Ishikawa (cell line): Measurements from ENCODE around the gene STARD7.

ENCODE experiments used
- CEBPB ChIP-seq: IDR thresholded peaks from 2 replicates; pipeline ENCODE4 v1.6.1; 2012
- CREB1 ChIP-seq: IDR thresholded peaks from 2 replicates; pipeline ENCODE4 v1.6.1; 2012; ENCODE audit warnings: low read depth
- EGR1 ChIP-seq: IDR thresholded peaks from 2 replicates; pipeline ENCODE4 v1.6.1; 2012
- EP300 ChIP-seq: IDR thresholded peaks from 2 replicates; pipeline ENCODE4 v1.6.1; 2012; ENCODE audit warnings: borderline replicate concordance
- FOXM1 ChIP-seq: IDR thresholded peaks from 2 replicates; pipeline ENCODE4 v1.6.1; 2012; ENCODE audit warnings: low read depth, borderline replicate concordance
- MAX ChIP-seq: IDR thresholded peaks from 2 replicates; pipeline ENCODE4 v1.6.1; 2012
- NFIC ChIP-seq: IDR thresholded peaks from 2 replicates; pipeline ENCODE4 v1.6.1; 2012
- RAD21 ChIP-seq: IDR thresholded peaks from 2 replicates; pipeline ENCODE4 v1.6.1; 2012; ENCODE audit warnings: low read depth
- TAF1 ChIP-seq: IDR thresholded peaks from 2 replicates; pipeline ENCODE4 v1.6.1; 2012; ENCODE audit warnings: low read depth, mild to moderate bottlenecking
- TCF12 ChIP-seq: IDR thresholded peaks from 2 replicates; pipeline ENCODE4 v1.6.1; 2012; ENCODE audit warnings: low read depth
- TEAD4 ChIP-seq: IDR thresholded peaks from 2 replicates; pipeline ENCODE4 v1.6.1; 2012
- USF1 ChIP-seq: IDR thresholded peaks from 2 replicates; pipeline ENCODE4 v1.6.1; 2012
- YY1 ChIP-seq: IDR thresholded peaks from 2 replicates; pipeline ENCODE4 v1.6.1; 2012; ENCODE audit warnings: low read depth
- ZBTB7A ChIP-seq: IDR thresholded peaks from 2 replicates; pipeline ENCODE4 v1.6.1; 2012; ENCODE audit warnings: low read depth
- TF ChIP-seq, protein P1 (sequence below): IDR thresholded peaks from 2 replicates; pipeline ENCODE4 v1.6.1; 2012; ENCODE audit warnings: low read depth, mild to moderate bottlenecking

STARD7 gene

DNA sequence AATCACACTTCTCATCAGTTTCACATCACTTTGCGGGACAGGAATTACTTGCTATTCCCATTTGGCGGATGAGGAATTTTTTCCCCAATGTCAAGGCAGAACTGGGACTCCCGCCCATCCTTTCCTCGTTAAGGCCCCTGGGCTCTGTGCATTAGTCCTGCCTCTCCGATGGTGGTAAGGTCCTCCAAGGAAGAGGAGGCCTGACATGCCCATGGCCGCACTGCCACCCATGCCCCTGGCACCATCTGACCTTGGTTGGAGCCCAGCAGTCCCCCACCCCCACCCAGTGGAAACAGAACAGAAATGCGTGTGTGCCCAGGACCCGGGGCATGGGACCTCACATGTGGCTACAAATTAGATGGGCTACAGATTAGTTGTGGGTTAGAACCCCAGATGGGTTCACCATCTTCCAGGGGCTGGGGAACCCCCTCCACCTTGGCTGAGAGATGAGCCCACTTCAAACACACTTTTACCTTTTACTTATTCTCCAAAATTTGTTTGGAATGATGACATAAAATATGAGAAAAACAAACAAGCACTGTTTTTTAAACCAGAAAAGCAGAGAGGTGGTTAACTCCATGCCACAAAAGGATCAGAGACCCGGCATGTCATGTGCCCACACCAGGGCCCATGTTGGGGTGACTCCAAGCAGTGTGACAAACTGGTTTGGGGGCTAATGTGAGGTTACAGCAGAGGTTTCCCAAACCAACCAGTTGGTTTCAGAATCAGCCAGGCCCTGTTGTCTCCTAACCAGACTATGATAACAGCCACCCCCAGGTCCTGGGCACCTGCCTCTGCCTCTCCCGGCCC lies 52.4 kb downstream of the STARD7 start:
- TF ChIP-seq TCF12 (no peak), ZBTB7A (no peak), YY1 (no peak), CREB1 (no peak), TAF1 (no peak), EP300 (no peak), TEAD4 (no peak), MAX (no peak), EGR1 (no peak), NFIC (no peak), FOXM1 (no peak), USF1 (no peak), RAD21 (no peak), CEBPB (no peak)
- TF ChIP-seq, protein P1, sequence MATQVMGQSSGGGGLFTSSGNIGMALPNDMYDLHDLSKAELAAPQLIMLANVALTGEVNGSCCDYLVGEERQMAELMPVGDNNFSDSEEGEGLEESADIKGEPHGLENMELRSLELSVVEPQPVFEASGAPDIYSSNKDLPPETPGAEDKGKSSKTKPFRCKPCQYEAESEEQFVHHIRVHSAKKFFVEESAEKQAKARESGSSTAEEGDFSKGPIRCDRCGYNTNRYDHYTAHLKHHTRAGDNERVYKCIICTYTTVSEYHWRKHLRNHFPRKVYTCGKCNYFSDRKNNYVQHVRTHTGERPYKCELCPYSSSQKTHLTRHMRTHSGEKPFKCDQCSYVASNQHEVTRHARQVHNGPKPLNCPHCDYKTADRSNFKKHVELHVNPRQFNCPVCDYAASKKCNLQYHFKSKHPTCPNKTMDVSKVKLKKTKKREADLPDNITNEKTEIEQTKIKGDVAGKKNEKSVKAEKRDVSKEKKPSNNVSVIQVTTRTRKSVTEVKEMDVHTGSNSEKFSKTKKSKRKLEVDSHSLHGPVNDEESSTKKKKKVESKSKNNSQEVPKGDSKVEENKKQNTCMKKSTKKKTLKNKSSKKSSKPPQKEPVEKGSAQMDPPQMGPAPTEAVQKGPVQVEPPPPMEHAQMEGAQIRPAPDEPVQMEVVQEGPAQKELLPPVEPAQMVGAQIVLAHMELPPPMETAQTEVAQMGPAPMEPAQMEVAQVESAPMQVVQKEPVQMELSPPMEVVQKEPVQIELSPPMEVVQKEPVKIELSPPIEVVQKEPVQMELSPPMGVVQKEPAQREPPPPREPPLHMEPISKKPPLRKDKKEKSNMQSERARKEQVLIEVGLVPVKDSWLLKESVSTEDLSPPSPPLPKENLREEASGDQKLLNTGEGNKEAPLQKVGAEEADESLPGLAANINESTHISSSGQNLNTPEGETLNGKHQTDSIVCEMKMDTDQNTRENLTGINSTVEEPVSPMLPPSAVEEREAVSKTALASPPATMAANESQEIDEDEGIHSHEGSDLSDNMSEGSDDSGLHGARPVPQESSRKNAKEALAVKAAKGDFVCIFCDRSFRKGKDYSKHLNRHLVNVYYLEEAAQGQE = no peak

DNA sequence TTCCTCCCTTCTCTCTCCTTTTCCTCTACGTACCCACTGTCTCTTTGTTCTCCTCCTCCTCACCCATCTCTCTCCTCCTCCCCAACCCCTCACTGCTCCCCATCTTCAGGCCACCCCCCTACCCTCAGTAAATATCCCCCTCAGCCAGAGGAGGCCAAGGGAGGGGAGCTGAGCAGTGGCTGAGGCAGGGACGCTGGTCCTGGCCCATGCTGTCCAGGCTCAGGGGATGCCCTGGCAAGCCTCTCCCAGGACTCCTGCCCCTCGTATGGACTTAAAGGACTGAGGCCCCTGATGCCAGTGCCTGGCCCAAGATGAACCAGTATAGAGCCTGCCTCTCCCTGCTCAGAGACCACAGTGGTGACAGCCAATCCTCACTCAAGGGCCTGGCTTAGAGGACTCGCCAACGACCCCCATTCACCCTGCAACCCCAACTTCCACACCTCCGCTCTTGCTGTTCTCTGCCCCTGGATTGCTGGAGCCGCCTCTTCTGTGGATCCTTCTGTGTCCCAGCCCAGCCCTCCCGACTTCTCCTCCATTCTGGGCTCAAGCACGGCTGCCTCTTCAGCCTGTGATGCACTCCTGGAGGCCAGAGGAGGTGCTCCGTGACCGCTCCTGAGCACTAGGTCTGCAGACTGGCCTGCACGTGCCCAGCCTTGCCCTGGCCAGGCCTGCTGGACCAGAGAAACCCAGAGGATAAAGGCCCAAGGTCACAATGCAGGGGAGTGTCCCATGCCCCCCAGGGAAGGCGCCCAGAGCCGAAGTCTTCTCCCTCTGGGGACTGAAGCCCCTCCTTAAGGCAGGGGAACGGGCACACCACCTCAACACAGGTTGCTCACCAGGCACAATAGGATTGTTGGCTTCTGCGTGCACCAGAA lies 53.9 kb downstream of the STARD7 start:
- no peak for TF ChIP-seq FOXM1
- no peak for TF ChIP-seq MAX
- TF ChIP-seq EGR1 = no peak
- TF ChIP-seq, protein P1 = no peak
- TF ChIP-seq ZBTB7A = no peak
- no peak for TF ChIP-seq CREB1
- no peak for TF ChIP-seq USF1
- TF ChIP-seq EP300 = no peak
- no peak for TF ChIP-seq RAD21
- TF ChIP-seq CEBPB = no peak
- no peak for TF ChIP-seq TAF1
- no peak for TF ChIP-seq YY1
- no peak for TF ChIP-seq TCF12
- no peak for TF ChIP-seq NFIC
- TF ChIP-seq TEAD4 = no peak

DNA sequence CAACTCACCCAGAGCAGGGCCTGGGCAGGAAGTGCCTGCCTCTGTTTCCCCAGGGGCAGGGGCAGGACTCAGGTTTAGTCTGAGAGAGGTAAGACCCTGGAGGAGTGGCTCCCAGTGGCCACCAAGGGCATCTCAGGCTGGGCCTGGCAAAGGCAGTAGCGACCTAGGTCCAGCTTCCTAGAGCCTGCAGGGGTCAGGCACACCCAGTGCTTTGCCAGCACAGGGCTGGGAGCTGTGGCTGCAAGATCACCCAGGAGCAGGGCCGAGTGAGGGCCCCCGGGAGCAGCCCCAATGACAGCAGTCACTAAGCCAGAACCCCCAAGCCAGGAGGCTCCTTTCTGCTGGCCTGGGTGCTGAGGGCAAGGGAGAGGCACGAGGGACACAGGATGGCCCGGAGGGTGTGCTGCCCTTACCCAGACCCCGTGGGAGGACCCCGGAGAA lies 54.6 kb downstream of the STARD7 start:
- TF ChIP-seq ZBTB7A = no peak
- no peak for TF ChIP-seq CREB1
- TF ChIP-seq USF1 = no peak
- no peak for TF ChIP-seq TEAD4
- TF ChIP-seq RAD21 = no peak
- TF ChIP-seq MAX = no peak
- no peak for TF ChIP-seq FOXM1
- no peak for TF ChIP-seq NFIC
- TF ChIP-seq YY1 = no peak
- TF ChIP-seq EP300 = no peak
- no peak for TF ChIP-seq TAF1
- TF ChIP-seq CEBPB = no peak
- TF ChIP-seq TCF12 = no peak
- no peak for TF ChIP-seq EGR1
- TF ChIP-seq, protein P1 = no peak
